Raji (cell line): ENCODE measurements around the gene B4GALT3.
A peak's percentile ranks its signal among the peaks of the same experiment; 100 is the strongest.

Experiments
- POLR2A ChIP-seq: IDR thresholded peaks from 2 replicates; pipeline ENCODE4 v1.6.1; 2011; ENCODE audit warnings: low read depth, low read length, control low read depth; ENCODE audit not compliant: insufficient read depth

The B4GALT3 gene

DNA sequence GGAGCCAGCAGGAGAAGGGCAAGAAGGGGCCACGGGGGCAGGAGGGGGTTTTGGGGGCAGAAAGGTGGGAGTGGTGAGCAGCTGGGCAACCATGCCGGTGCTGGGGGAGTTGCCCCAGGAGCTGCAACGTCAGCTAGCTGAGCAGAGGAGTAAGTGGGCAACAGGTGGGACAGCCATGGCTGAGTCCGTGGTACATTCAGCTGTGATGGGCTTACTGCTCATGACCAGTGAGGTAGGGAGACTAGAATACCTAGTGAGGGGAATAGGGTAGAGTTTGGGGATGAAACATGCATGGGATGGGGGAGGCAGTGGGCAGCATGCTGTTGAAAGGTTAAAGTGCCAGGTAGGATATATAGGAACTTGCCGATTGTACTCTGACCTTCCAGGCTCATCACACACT is 15.7 kb downstream of the B4GALT3 start:
- TF ChIP-seq POLR2A: no peak

DNA sequence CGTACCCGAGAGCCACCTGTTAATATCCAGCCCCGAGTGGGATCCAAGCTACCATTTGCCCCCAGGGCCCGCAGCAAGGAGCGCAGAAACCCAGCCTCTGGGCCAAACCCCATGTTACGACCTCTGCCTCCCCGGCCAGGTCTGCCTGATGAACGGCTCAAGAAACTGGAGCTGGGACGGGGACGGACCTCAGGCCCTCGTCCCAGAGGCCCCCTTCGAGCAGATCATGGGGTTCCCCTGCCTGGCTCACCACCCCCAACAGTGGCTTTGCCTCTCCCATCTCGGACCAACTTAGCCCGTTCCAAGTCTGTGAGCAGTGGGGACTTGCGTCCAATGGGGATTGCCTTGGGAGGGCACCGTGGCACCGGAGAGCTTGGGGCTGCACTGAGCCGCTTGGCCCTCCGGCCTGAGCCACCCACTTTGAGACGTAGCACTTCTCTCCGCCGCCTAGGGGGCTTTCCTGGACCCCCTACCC is 16.6 kb downstream of the B4GALT3 start:
- no peak for TF ChIP-seq POLR2A

DNA sequence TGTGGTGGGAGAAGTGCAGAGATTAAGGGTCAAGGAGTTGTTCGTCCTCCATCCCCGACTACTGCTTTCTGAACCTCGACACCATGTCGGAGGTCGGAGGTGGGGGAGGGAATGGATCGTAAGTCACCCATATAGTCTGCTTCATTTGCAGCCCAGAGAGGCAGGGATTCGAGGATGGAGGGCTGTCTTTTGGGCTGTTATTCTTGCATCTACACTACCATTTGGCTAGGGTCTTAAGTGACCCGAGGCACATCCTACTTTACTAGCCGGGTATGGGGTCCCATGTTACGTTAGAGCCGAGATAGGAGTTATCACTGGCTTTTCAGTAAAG is 17.4 kb downstream of the B4GALT3 start:
- no peak for TF ChIP-seq POLR2A

DNA sequence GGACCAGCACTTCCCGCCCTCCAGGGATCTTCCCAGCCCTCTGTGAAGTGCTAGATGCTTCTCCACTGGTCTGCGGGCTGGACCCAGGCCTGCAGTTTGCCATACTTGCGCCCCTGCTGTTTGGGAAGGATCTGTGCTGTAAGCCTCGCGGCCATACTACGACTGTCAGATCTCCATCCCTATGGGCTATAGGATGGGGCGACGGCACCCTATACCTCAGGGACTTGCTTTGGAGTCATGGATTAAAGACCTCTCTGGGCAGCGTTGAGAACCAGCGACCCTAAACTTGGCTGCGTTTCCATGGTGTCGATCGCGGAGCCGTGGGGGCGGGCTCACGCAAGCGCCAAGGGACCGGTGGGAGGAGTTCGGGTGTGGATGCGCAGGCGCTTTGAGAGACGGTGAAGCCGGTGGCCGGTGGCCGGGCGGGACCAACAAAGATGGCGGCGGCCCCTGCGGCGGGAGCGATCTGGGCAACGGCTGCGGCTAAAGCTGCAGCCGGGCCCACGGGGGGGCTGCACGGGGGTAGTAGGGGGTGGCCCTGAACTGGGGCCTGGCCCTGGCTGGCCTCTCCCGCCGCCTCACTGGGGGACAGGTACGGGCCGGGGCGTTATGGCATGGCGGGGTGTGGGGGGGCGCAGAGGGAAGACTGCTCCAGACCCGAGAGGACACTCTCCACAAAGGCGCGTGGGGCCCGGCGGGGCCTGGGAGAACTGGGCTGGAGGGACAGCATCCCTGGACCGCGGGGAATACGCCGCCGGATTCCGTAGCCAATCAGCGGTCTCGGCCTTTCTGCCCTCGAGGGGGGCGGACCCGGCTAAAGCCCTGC is 18.0 kb downstream of the B4GALT3 start, which contains the start of gene USP21:
Gene USP21, plus strand, starts transcription at position 414 of the 826 bp plus-strand sequence. CDS start 1,141 bp downstream, outside the sequence.
- TF ChIP-seq POLR2A: peak; percentile 69

DNA sequence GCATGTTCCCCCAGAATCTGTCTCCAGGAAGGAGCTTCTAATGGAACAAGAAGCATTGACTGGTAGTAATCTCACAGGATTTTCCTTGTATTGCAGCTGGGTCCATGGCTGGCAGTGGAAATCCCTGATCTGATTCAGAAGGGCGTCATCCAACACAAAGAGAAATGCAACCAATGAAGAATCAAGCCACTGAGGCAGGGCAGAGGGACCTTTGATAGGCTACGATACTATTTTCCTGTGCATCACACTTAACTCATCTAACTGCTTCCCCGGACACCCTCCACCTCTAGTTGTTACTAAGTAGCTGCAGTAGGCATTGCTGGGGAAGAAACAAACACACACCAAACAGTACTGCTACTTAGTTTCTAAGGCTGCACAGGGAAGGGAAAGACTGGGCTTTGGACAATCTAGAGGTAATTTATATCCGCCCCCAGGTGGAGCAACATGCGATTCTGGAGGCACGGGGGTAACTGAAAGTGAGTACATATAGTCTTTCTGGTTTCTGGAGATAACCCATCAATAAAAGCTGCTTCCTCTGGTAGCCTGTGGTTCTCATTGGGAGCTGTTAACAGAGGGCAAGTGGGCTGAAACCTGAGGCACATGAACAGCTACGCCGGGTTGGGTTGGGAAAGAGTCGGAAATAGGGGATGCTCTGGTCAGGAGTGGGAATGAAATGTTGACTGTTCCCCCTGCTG is 18.8 kb downstream of the B4GALT3 start:
- no peak for TF ChIP-seq POLR2A

DNA sequence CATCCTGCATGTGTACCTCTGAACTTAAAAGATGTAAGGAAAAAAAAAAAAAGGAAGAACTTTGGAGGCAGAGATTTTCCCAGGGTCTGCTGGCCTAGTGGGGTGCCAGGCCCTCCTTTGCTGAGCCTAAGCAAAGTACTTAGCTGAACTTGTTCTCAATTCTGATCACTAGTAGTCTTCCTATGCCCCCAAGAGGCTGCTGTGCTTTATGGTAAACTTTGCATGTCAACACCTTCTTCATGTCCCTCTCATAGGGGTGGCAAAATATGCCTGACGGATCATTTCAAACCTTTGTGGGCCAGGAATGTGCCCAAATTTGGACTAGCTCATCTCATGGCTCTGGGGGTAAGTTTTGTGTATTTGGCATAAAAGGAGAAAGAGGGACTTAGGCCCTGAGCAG is 19.4 kb downstream of the B4GALT3 start:
- TF ChIP-seq POLR2A: no peak

DNA sequence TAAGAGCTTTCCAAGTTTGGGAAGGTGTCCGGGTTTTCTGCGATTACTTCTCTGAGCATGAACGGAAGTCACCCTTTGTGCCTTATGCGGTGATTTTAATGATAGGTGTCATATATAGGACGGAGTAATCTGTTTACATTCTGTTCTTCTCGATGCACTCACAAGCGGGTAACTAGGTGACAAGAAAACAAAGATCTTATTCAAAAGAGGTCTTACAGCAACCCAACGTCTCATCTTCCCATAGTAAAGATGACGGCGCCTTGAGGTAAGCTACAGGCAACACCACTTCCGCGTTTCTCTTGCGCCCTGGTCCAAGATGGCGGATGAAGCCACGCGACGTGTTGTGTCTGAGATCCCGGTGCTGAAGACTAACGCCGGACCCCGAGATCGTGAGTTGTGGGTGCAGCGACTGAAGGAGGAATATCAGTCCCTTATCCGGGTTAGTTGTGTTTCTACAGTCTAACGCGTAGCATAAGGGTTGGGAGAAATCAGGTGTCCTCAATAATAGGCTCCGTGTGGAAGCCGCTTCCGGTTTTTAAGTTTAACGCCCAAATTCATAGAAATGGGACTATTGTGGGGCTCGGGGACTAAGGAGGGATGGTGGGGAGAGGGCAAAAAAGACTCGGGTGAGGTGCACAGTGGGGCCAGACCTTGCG is 23.5 kb downstream of the B4GALT3 start, which contains the start of gene UFC1:
Gene UFC1, plus strand, starts transcription at position 297 of the 656 bp plus-strand sequence. Its CDS starts 20 bp downstream, at position 317.
- peak; percentile 87 for TF ChIP-seq POLR2A

DNA sequence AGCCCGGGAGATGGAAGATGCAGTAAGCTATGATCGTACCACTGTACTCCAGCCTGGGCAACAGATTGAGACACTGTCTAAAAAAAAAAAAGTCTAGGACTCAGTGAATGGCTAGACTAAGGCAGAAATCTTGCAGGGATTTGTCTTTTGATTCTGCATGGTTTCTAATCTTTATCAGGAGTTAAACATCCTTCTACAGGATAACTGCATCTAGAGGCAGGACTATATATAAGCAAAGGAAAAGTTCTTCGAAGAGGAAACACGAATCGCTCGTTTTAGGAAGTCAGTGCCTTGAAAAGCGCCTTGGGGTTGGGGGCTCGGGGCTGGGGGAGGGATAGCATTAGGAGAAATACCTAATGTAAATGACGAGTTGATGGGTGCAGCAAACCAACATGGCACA is 24.1 kb downstream of the B4GALT3 start:
- TF ChIP-seq POLR2A: no peak

DNA sequence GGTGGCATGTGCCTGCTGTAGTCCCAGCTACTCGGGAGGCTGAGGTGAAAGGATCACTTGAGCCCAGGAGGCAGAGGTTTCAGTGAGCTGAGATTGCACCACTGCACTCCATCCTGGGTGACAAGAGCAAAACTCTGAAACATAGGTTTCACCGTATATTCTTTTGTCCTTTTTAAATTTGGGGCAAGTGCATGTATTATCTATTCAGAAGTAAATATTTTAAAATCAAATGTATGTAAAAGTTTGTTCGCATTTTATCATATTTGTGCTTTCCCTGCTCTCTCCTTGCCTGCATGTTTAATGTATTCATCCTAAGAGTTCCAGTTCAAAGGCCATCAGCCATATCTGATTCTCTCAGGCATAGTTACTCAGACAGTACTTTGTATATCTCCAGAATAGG is 31.5 kb downstream of the B4GALT3 start:
- TF ChIP-seq POLR2A: no peak

DNA sequence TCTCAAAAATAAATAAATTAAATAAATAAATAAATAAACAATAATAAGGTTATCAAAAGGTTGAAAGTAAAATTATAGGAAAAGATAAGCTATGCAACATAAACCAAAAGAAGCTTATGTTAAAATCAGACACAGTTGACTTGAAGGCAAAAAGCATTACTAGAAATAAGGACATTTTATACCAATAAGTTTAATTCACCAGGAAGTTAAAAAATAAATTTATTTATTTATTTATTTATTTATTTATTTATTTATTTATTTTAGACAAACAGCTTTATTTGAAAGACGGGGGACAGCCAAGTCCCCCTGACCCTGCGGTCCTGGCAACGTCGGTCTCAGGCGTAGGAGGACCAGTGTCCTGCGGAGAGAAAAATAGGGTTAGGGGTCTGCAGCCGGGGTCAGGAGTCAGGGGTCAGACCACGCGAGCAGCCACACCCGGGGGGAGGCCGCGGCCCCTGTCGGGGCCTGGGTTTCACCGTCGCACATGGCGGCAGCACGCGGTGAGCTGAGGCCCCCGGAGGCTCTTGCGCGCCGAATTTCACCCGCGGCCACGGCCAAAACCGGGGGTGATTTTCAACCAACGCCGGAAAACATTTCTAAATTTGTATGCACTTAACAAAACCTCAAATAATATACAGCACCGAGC is 36.4 kb downstream of the B4GALT3 start:
- TF ChIP-seq POLR2A: no peak

DNA sequence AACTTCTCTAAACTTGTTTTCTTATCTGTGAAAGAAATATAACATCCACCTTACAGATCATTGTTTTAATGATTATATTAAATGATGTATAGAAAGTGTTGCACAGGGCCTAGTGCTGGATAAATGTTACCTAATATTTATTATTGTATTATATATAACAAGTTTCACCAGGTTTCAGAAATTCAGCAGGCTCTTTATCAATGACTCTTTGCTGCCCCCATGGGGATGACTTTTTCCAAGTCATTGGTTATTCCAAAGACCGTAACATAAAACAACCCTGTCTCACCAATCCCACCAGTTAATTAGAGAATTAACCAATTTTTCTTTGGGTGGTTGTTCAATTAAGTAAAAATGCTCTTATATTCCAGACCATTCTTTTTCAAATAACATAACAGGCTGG is 37.5 kb downstream of the B4GALT3 start:
- TF ChIP-seq POLR2A: no peak

DNA sequence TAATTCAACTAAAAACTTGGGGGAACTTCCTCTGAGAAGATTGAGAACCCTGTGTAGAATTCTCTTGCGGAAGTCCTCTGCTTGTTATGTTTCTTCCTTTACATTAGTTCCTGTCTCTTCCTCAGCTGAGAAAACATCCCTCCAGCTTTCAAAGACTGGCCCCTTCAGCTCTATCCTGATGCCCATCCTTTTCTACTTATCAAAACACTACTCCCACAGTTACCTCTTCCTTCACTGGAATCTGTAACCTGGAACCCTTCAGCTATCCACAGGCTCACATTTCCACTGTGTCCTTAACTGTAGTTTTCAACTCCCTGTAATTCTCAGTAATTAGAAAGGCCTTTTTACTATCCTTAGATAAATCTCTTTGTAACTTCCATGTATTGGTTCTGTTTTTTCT is 38.9 kb downstream of the B4GALT3 start:
- TF ChIP-seq POLR2A: no peak

DNA sequence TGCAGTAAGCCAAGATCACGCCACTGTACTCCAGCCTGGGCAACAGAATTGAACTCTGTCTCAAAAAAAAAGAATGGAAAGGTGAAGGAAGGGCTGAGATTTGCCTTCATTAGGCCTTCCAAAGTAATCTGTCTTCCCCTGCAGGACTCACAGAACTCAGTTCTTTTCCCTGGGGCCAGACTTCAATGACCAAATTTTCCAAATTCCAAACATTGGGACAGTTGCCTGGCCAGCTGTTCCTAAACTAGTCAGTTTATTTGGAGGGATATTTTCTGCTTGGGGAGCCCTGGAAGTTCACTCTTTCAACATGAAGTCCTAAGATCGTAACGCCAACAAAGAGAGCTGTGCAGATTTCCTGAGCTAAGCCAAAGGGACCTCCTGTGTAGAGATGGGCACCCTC is 39.4 kb downstream of the B4GALT3 start:
- TF ChIP-seq POLR2A: no peak

DNA sequence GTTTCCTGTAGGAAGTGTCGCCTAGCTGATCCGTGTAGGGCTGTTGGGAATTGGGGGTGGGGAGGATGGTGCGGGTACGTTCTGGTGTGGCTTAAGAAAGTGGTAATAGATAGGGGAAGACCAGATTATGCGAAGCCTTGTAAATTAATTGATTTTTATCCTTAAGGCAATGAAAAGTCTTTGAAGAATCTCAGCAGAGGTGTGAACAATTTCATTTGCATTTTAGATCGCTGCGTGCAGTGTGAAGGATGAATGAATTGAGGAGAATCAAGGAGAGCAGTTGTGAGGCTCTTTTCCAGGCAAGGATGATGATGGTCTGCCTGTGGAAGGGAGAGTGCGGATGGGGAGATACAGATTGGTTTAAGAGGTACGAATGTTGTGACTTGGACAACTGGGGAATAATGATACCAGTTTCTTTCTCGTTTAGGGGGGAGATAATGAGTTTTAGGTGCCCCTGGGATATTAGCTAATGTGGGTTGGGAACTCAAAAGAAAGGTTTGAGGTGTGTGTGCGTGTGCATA is 44.0 kb downstream of the B4GALT3 start:
- no peak for TF ChIP-seq POLR2A
